Activated effector memory CD4-positive, alpha-beta T cell treated with anti-CD3 and anti-CD28 coated beads, Interleukin-2, amount 50 U/mL, for 16 hours (primary cell): ENCODE data around the gene ANKH.

Experiments used
- DNase-seq: peaks from one replicate; pipeline ENCODE4 v3.0.0-alpha.2; 2020

Gene ANKH

DNA sequence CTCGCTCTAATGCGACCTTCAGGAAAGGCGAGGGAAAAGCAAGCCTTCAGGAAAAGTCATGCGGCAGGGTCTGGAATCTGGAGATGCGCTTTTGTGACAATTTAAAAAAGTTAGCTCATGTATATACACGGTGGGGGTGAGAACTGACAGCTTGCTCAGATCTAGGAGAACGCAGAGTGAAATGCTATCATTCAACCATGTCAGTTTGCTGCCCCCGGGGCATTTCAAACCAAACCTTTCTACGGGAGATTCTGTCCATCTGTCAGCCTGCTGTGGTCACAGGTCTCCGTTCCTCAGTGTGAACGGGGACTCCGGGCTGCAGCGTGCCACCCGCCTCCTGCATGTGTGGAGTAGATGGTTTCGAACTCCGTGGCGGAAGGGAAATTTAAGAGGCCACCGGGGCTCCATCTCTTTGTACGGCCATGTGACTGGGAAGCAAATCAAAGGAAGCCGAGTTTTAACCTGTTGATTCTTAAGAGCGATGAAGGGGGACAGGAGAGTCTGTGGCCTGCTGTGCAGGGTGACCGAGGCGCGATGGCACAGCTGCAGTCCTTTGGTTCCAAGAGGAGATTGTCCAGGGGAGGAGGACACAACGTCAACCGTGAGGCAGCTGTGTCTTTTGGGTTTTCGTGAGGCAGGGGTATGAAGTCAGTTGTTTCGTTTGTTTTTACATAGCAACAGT is 161.1 kb downstream of the ANKH start:
- DNase-seq, result no peak

DNA sequence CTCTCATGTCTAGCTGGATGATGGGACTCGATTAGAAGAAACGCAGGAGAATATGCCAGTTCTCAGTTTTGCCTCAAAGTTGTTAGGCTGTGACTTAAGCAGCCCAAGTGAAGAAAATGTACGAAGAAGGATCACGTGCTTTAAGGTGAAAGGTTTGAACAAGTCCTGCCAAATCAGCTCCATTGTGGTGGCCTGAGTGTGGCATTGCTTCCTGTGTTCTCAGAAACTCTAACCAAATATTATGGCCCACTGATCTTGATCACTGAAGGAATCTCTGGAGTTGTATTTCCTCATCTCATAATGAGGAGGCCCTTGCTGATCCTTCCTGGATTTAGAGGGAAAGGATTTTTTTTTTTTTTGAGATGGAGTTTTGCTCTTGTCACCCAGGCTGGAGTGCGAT is 163.0 kb downstream of the ANKH start:
- DNase-seq, result no peak

DNA sequence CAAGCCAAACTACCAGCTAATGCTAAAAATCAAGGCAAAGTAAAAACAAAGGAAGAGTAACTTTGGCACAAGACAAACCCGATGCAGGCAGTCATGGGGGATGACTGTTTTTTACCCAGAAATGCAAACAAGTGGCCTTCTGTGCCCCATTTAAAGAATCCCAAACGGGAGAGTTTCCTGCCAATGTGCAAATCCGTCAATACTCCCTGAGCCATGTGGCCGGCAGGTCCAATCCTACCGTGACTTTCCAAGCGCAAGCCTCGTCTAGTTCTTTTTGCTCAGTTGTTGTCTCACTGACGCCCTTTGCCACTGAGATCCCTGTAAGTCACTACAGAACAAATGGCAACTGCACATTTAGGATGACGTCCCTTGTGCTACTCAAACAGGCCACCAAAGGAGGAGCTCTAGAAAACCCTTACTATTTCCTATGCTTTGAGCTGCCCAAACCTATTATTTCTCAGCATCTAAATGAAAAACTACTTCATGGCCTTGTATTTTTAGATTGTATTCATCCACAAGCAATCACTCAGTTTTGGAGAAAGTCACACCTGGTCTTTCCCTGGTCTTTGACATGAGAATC is 163.7 kb downstream of the ANKH start:
- no peak for DNase-seq

DNA sequence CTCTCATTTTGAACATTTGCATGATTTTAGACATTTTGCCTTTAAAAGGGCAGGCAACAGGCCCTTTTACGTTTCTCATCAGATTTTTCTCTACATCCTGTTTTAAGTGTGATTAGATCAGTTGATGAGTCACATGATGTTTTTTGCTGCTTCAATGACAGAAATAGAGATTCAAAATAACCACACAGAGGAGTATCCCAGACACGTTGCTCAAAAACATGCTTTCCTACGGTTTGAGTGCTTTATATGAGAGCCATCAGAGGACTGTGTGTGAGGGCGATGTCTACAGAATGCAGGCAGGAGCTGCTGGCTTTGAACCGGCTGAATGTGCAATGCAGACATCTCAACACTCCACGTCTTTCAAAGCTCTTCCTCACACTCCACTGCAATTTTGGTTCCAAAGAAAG is 165.0 kb downstream of the ANKH start:
- peak; percentile 75 for DNase-seq

DNA sequence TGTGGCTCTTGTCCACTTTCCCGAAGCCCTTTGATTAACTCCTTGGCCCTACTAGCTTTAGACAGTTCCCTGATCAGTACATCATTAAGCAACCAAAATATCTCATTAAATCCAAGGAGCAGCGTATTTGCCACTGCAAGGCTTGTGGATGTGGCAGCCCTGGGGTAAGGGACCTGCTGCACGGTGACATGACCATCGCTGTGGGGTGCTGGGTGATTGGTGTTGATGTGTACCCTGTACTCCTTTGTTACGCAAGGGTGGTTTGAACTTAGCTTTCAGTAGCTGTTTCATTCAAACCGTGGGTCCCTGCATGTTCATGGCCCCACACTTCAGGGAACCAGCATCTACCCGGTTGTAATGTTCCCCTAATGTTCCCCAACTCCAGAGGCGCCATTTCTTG is 166.0 kb downstream of the ANKH start:
- DNase-seq, result peak; percentile 64

DNA sequence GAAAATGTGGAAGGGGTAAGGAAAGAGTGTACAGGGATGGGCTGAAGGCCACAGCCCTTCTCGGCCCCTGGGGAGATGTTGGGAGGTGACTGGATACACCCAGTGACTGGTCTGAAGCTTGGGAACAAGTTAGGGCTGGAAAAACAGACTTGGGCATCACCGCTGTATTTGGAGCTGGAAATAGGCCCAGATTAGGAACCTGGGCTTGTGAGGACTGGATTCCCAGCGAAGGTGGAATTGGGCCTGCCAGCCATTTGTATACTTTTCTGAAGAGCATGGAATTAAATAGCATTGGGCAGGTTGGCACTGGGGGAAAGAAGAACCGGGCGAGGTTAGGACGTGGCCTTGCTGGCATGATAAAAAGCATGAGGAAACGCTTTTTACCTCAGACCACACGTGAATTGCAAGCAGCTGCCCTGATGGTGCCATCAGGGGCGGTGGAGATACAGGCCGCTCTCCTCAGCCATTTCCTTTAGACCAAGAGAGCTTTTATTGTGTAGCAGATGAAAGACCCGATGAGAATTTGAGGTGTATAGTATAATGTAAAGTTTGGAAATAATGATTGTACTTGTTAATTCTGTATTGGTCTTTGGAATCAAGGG is 169.2 kb downstream of the ANKH start:
- no peak for DNase-seq

DNA sequence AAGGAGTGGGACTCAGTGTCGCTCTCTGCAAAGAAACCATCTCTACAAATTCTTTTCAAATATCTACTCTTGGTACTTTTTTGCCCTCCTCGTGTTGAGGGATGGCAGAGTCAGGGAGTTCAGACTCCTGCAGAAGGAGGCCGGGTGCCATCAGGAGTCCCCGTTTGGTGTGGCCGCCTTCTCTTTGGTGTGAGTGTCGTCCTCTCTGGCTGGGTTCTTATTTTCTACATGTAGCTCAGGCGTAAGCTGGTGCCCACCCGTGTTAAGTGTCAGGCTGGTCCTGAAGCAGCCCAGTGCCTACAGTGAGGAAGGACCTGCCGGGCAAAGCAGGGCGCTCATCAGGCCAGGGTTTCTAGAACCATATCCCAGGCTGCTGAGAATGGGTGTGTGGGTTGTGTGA is 170.0 kb downstream of the ANKH start:
- no peak for DNase-seq

DNA sequence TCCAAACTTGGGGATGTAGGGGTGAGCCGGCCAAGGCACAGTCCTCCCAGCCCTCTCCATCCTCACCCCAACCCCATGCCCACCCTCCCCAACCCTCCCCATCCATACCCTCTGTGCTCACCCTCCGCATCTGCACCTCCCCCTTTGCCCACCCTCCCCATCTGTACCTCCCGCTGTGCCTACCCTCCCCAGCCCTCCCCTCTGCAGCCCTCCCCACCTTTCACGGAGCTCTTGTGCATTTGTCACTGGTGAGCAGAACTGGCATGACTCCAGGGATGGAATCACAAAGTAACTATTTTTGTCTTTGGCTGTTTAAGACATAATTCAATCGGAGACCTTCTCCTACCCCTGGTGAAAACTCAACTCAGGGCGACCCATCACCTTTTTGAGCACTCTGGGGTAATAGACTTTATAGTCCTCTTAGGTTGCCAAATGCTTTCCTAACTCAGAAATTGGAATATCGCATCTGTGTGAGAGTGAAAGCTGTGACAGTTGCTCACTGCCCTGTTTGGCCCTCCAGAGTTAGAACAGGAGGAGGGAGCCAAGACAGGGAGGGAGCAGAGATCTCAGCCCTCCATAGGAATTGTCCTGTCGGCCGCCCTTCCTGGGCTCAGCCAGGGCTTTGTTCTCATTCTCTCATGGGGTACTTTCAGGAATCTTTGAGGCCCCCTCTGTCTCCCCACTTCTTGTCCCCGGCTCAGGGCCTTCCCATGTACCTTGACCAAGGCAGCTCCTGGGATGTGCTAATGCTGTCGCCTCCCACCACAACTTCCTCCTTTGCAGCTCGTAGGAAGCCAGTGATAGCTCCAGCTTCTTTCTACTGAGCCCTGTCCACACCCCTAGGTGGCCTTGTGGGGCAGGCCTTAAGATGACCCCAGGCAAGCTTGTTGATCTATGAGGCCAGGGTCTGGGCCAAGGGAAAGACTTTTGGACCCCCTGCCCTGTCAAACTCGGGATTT is 170.8 kb downstream of the ANKH start:
- DNase-seq, result no peak

DNA sequence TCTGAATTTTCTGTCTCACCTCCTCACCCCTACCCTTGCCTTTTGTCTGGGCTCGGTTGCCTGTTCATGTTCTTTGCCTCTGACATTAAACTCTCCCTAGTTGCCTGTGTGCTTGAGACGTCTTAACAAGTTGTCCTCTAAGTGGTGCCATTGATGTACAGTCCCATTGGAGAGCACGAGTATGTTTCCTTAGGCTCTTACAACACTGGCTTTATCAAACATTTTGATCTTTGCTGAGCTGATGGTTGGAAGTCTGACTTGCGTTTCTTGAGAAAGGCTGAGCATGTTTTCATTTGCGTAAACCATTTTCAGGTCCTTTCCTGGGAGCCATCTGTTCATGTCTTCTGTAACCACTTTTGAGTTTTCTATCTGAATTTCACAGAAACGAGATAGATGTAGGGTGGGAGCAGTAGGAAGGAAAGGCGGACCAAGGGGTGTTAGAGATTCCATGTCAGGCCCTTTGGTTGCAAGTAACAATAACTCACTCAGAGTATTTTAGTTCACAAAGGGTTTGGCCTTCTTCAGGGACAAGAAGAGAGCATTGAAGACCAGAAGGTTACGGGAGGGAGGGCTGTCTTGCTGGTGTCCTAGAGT is 171.7 kb downstream of the ANKH start:
- no peak for DNase-seq

DNA sequence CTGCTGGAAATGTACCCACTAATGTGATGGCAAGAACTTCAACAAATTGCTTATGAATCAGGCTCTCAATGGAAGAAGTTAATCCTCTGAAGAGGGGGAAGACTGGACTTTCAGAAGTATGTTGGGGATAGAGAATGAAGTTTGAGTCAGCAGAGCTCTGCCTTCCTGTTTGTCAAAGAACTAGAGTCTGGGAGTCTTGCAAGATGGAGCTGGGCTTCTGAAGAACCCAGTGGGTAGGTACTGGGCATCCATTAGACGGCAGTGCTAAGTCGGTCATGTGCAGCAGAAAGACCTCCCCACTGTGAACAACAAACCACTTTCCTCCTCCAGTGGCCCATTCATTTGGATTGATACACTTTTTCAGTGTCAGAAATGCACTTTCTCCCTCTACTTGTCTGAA is 172.4 kb downstream of the ANKH start:
- no peak for DNase-seq

DNA sequence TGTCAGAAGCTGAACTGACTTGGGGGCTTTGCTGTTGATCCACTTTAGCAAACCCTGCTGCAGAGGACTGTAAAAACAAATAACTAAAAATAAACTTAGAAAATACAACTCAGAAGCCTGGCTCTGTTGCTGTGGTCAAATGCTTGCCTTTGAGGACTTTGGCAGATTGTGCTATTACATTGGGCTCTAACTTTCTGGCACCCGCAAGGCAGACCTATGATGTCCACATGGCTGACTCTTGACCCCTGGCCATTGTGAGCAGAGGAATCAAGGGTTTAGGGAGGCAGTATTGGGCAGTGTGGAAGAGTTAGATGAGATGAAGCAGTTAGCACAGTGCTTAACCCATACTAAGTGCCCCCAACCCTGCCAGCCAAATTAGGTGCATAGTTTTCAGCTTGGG is 173.1 kb downstream of the ANKH start:
- DNase-seq, result no peak

DNA sequence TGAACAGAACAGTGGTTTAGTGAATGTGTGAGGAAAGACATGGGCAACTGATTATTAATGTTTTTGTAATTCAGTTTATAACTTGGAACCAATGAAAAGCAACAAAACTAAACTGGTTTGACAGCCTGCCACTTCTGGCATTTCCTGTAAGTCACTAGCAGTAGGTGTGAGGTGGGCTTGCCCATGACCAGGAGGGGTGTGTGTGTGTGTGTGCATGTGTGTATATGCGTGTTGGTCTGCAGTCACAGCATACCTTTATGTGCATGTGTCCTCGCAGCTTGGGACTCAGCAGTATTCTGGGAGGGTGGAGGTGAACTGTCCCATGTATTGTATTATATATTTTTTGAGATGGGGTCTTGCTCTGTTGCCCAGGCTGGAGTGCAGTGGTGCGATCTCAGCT is 174.7 kb downstream of the ANKH start:
- DNase-seq, result no peak

DNA sequence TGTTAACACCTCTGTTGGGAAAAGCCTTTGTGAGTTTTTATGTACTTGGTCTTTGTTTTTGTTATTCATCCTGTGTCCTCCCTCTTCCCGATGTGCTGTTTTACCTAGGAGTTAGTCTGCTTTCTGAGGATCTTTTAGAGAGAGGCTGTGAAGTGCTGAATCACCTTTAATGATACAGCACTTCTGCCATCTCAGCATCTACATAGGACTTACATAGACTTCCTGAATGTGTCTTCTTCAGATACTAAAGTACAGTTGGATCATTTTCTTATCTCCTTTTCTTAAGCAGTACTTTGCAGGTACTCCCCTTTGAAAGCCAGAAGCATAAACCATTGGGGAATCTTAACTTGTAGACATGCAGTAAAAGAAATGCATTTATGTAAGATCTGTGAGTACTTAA is 175.5 kb downstream of the ANKH start:
- no peak for DNase-seq

DNA sequence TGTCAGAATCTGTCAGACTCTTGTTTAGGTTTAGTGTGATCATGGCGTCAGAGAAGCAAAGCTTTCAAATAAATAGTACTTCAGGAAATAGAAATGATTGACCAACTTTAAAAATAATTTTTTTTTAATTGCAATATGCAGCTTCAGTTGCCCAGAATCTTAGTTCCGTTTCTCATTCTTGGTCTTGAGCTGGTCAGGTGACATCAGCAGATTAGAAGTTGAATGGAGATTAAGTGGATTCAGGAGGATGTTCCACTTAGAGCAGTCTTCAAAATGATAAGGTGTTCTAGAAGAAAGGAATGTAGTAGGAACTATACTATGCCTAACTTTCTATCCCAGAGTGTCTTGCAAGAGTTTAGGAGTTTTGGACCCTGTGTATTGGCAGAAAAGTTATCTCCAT is 176.4 kb downstream of the ANKH start:
- no peak for DNase-seq

DNA sequence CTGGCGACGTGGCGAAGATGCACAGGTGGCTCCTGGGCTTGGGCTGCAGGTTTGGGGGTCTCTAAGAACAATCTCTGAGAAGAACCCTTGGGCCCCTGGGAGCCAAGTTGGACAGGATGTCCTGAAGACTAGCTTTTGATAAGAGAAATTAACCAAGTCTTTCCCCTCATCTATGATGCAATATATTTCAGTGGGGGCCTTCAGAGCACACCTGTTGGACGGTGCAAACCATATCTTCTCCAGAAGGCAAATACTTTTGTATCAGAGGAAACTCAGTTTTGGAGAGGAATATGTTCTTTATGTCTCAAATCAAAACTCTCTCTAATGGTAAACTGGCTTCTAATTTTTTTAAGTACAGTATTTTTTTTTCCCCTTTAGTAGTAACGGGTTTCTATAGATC is 178.5 kb downstream of the ANKH start:
- no peak for DNase-seq

DNA sequence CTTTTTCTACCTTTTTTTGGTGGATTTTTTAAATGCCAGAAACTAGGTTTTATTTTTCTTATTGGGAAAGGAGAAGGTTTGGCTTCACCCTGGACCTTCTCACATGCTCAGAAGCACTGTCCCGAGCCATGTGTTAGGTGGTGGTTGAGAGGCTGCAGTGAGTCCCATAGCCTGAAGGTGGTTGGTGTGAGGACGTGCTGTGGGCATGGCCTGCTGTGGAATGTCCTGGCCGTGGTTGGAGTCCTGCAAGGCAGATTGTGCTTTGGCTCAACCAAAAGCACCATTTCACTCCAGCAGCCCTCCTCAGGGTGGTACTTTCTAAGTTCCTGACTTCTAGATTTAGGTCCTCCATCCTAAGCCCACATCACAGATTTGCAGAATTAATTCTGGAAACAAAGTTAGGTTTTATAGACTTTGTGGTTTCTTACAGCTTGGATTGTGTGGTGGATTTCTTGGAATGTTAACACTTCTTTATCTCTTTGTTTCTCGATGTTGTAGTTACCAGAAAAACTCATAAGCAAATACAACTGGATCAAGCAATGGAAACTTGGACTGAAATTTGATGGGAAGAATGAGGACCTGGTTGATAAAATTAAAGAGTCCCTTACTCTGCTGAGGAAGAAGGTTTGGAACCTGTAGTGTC is 184.4 kb downstream of the ANKH start:
- DNase-seq, result no peak

DNA sequence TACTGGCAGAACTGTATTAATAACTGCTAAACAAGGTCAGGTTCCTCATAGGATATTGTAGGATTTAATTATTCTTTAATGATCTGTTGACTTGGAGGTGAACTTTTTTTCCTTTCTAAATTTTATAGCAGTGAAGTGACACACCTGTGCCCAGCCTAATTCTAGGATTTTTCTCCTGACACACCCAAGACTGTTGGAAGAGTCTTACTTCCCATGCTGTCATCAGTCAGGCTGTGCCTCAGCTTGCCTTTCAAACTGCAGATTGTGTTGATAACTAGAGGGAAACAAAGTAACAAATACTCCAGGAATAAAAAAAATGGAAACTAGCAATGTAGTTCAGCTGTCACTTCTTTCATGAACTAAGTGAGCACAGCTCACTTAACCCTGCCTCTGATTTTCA is 185.1 kb downstream of the ANKH start:
- no peak for DNase-seq

DNA sequence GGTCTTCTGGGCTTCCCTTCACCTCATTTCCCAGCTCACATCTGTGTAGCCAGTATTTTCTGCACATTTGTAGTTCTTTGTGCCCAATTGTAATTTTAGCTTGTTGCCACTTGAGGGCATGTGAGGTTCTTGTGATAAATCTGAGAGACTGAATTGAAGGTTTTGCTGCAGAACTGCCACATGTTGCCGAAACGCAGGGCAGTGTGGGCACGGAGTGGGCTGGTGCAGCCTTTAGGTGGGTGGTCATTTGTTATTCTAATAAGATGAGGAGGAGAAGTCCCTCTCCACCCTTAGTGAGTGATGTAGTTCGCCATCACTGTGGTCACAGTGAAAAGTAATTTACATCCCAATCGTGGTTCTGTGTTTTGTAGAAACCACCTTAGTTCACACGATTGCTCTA is 185.8 kb downstream of the ANKH start:
- DNase-seq, result peak; percentile 82

DNA sequence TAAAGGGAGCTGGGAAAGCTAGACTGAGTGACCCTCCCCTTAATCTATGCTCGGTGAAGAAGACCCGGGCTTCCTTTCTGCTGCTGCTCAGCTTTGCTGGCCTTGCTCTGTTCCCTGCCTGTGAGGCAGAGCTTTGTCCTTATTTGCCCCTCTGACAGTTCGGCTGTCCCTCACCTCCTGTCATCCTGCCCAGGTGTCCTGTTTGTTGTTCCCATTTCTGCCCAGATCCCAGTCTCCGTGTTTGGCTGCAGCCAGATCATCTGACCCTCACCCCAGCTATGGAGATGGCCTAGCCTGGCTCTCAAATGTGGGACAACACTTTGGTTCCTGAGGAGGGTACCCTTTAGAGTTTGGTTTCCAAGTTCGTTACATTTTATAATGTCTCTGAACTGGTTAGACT is 186.8 kb downstream of the ANKH start:
- DNase-seq, result no peak

DNA sequence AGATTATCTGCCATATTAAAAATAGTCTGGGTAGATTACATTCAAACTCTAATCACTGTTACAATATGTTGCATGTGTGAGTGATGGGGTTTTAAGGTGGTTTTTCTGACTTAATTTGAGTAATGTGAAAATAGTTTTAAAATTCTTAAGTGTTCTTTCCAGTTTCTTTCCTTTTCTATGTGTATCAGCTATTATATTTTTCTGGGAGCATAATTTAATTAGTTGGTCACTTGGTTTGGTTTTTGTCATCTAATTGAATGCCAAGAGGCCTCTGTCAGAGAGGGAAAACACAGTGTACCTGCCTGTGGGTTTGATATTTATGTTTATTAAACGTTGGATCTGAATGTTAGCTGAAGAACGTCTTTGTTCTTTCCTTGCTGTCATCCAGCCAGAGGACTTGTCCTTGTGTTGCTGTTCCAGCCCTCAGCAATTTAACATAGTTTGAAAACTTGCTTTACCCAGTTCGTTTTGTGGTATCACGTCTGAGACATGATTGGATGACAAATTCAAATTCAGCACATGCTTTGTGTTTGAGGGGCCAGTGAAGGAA is 187.6 kb downstream of the ANKH start:
- DNase-seq, result no peak

DNA sequence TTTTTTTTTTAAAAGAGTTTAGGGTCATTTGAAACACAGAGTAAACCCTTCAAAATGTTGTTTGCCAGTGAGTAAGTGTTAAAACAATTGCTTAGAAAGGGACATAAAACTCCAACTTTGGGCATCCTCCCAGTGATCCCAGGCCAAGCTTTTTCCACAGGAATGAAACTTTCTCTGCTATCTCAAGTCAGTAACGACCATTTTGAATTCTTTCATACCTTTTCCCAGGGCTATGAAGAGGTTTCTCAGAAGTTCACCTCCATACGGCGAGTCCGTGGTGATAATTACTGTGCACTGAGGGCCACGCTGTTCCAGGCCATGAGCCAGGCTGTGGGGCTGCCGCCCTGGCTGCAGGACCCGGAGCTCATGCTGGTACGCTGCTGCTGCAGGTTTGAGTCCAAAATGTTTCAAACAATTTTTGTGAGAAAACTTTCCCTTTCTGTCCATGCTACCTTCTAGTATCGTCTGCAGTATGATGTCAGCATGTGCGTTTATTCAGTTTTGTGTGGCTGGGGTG is 190.3 kb downstream of the ANKH start:
- no peak for DNase-seq

DNA sequence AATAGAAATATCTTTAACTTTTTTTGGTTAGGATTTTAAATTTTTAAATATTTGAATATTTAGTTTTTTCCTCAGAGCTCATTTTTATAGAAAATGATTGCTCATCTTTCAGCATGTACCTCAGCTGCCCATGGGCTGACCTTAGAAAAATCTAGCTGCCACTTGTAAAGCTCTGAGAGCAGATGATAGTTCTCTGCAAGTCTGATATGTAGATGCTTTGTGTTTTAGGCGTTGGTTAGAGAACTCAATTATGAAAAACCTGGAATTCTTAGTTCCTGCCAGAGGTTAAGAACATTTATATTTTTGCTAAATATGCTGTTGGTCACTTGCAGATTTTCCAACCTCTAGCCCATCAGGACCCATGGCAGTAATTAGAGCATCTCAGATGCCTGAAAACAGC is 192.0 kb downstream of the ANKH start:
- no peak for DNase-seq
